Measurements from ENCODE around the gene RTRAF.

RTRAF gene

DNA sequence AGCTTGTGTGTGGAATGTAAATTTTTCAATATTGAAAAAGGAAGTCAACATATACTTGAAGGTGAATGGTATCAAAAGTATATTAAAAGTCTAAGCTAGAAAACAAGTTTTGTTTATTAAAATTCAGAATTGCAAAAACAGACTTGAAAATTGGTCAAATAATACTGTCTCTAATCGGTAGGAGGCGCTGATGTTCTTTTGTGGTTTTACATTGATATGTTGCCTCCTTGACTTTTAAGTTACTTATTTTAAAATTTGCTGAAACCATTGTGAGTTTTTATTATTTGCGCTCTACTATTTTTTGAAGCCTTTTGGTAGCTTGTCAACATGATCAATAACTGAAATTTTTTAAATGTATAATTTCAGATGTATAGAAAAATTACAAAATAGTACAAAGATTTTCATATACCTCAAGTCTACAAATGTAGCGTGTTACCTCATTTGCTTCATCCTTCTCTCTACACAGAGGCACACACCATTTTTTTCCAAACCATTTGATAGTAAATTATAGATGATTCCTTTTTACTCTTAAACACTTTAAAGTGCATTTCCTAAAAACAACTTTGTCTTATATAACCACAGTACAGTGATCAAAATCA is 6.9 kb downstream of the RTRAF start:
- peak; percentile 59 for DNase-seq

DNA sequence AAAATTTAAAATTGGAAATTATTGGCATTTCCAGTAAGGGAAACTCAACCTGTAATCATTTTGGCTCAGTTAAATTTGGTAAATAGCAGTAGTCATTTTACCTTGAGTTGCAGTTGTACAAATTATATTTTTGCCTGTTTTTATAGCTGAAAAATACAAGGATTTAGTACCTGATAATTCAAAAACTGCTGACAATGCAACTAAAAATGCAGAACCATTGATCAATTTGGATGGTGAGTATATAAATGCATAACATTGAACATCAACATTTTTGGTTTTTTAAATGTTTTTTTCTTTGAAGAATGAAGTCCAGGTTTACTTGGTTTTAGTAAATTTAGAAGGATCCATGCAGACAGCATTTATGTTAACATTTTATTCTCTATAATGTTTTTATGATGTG is 9.0 kb downstream of the RTRAF start:
- DNase-seq: no peak

DNA sequence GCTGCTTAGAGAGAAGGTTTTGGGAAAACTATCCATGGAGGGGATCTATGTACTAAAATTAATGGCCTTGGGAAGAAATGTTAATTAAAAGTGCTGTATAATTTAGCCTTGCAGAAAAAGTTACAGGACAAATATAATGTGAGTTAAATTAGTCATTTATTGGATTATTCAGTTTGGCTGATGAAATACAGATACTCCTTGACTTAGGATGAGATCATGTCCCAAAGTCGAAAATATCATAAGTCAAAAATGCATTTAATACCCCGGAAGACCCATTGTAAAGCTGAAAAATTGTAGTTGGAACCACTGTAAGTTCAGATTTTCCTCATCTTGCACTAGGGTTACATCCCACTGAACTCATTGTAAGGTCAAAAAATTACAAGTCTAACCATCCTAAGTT is 9.7 kb downstream of the RTRAF start:
- no peak for DNase-seq

DNA sequence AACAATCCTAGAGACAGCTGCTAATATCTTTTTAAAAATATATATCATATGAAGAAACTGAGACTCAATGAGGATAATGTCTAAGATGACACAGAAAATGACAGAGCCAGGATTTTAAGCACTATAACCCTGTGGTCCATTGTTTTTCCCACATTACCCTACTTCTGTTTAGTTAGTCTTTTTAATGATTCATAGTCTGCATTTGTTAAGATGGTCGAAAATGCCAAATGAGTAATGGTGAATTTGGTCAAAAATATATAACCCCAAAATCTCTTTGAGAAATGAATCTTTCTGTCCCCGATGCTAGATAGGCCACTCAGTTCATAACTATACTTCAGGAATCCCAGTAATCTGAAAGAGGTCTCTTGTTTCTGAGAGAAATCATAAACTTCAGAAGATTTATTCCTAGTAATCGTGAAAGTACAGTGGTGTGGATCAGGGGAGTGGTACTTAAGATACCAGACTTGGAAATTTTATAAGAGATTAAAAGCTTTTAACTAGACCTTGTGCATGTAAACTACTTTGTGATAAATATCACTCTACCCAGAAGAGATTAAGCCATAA is 10.8 kb downstream of the RTRAF start:
- DNase-seq: no peak

DNA sequence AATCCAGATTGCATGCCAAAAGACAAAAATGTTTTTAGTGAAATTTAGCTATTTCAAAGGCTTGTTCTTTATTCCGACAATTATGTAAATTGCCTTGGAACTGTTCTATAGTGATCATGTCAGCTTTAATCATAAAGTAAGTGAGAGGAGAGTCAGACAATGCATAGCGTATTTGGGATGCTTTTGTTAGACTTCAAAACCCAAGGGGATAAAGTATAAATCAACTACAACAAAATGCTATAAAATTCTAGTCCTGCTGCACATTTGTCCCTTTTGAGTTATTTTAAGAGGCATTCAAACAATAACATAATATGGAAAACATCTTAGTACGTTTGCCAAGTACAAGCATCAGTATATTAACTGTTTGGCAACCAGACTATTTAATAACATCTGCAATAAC is 11.3 kb downstream of the RTRAF start:
- DNase-seq: no peak

DNA sequence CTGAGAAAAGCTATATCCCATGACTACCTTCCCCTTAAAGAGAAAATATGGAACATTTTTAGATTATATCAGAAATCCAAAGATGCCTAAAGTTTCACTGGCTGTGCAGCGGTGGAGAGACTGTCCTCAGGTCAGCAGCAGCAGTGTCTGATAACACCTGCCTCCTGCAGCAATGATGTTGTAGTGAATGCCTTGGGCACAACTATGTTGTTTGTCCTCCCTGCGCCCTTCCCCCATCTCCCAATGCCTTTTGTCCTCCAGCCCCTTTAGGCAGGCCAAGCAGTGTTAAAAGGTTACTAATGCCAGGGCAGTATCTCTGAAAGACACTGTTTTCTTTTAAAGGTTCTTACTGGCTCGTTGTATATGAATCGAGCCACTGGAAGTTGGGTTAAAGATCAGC is 13.2 kb downstream of the RTRAF start:
- DNase-seq: no peak

DNA sequence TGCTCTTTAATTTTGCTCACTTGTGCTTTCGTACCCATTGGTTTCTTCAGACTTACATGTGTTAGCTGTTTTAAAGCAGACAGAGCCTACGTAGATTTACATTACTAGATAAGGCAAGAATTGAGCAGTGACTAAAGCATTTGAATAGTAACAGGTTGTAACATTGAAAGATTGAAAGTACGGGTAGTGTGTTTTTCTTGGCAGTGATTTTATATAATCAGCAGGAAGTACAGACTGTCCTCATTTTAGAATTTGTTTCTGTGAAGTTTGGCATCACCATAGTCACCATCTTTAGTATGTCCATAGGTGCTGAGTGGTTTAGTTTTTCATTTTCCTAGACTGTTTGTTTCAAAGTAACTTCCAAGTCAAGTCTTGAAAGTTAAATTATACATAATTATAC is 14.0 kb downstream of the RTRAF start:
- DNase-seq: no peak

DNA sequence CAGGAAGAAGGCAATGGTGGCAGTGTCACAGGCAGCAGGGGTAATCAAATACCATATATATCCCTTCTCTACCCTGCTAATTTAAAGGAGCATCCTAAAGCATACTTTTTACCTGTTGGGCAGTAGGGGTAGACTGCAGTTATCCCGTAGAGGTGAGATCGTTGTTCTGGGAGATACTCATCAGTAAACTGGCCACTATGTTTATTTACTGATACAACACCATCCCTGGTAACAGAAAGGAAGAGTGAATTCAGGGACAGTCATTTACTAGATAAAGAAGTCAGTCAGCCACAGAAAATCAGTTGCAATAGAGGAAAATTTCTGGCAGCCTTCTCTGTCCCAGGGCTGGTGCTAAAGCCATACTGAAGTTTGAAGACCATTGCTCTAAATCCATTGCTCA is 16.3 kb downstream of the RTRAF start:
- no peak for DNase-seq

DNA sequence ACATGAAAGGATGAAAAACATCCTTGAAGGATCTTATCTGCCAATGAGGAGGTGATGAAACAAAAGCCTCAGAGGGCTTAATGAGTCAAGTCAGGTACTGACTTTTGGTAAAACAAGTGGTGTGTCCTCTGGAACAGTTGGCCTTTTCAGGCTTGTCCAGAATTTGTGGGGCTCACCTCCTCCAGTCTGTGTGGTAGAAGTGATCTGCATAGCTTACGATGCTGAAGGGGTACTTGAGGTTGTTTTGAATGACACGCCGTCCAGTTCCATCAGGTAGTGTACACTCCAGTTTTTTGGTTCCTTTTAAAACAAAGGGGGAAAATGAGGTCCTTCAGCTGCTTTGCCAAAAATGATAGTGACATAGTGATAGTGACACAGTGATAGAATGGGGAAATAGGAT is 17.0 kb downstream of the RTRAF start:
- DNase-seq: no peak

DNA sequence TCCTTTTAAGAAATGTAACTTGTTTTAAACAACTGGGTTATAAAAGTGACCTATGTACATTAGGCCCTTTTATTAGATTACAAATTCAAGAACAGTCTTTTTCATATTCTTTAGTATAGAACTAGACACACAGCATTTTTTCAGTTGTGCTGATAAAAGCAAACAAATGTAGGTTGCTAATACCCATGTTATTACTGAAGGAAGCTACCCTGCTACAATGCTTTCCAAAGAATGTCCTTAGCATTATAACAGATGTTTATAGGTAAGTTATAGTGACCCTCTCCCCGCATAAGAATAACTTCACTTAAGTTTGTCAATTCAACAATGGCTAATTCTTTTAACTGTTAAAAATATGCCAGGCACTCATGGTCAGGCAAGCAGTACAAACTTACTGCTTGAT is 17.9 kb downstream of the RTRAF start:
- DNase-seq: no peak

DNA sequence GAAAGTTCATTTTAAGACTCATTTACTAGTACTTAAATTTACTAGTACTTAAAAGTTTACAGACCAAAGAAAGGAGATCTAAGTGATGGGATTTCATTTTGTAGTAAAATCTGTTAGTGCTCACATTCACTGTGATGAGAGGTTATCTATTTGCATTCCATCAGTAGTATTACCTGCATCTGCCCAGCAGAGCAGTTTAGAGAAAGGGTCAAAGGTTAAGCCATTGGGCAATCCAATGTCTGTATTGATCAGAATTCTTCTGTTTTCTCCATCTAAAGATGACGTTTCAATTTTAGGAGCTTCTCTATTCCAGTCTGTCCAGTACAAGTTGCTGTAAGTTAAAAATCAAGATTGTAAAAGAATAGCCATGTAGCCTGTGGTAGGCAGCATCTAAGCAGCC is 18.3 kb downstream of the RTRAF start:
- DNase-seq: no peak

DNA sequence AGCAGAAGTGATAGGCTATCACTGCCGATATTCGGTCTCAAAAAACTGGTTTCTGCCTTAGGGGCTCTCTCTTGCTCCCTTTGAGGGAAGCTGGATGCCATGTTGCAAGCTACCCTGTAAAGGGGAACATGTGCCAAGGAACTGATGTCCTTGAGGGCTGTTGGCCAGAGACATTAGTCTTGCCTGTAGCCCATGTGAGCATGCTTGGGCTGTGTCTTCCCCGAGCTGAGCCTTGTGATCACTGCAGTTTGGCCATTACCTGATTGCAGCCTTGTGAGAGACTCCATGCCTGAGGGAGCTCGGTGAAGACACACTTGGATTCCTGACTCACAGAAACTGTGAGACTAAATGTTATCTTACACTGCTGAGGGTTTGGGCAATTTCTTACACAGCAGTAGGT is 18.8 kb downstream of the RTRAF start:
- DNase-seq: no peak

DNA sequence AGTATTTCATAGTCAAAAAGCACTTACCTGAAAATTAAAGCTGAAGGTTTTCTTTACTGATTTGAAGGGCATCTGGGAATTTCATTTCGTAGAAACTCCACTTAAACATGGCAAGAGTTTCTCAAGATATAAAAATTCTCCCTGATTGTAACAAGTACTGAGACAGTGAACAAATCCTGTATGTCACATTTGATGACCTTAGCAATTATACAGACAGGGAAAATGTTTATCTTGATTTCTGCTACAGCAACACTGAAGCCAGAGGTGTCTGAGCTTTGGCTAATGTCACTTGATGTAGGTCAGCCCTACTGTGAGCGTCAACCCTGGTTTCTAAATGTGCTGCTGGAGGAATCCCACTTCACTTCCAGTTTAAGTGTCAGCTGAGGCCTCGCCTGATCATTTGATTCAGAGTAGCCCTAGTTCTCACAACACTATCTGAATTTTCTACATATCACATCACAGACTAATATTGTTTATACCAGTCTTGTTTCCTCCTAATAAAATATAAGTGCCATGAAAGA is 20.9 kb downstream of the RTRAF start:
- DNase-seq: no peak

DNA sequence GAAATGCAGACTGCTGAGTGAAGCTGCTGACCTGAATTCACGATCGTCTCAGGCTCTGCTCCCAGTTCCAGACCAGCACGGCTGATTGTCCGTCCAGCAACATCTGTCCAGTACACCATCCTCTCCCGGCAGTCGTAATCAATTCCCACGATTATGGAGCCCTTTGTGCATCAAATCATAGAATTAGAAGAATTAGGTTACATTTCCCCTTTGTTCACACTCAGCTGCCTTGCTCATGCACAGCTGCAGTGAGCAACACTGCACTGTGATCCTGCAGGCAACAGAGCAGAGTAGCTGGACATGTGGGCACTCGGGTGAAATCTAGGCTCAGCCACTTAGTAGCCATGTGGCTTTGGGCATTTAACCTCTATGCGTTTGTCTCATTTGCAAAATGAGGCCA is 22.2 kb downstream of the RTRAF start:
- no peak for DNase-seq

DNA sequence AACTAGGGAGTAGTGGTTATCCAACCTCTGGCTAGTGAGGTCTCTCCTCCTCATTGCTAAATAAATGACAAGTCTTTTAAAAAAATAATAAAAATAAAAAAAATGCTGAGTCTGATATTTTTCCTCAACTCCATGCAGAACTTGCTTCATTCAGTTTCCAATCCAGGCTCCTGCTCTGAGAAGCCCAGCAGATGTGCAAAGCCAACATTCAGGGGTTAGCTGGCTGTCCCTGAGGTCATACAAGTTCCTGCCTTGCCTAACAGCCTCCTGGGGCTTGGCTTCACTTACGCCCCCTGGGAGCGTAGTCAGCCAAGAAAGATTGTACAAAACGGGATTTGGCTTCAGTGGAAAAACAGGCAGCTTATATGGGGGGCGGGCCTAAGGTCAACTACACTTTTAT is 23.3 kb downstream of the RTRAF start:
- no peak for DNase-seq

DNA sequence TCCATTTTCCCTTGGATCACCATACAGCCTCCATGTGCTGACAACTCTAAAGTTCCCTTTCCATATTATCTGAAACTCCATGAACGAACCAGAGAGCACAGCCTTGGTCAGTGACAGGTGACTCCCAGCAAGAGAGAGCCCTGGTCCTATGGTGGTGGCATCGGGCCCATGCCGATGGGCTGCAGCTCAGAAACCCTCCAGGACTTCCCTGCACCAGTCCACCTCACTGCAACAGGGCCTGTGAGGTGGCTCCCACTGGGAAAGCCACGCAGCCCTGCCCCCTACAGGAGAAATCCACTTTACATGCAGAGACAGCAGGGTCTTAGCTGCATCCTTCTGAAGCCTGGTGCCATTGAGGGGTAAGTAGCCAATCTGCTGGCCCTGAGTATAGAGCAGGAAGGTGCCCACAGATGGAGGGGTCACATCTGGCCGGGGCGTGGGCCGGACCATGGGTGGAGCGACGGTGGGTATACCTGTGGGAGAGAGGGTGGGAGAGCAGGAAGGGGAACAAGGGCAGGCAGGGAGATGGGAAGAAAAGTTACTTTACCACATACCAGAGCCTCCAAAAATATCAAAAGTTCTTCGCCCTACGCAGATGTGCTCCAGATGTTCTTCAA is 24.7 kb downstream of the RTRAF start:
- DNase-seq: no peak

DNA sequence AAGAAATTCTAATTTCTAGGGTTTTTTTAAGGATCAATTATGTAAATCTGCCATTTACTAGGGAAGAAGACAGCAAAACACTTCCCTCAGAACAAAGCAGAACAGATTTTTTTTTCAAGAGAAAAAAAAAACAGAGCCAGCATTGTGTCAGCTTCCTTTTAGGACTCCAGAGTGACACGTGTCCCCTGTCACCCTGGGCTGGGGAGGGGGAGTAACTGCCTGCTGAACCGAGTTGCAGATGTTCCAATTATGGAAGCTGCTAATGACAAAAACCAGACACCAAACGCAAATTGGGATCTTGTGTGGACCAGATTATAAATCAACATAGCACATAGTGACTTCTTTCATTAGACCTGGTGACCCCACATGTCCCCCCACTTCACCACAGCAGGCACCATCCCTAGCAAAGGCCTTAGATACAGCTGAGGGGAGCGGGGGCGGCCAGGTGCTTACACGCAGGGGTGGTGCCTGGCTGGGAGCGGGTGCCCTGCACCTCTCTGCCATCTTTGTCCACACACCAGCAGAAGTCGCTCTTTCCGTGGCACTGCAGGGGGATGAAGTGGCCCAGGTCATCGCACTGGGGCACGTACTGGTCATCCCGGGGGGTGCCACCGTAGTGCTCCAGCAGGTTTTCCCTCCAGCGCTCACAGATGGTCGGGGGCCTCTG is 25.4 kb downstream of the RTRAF start:
- no peak for DNase-seq

DNA sequence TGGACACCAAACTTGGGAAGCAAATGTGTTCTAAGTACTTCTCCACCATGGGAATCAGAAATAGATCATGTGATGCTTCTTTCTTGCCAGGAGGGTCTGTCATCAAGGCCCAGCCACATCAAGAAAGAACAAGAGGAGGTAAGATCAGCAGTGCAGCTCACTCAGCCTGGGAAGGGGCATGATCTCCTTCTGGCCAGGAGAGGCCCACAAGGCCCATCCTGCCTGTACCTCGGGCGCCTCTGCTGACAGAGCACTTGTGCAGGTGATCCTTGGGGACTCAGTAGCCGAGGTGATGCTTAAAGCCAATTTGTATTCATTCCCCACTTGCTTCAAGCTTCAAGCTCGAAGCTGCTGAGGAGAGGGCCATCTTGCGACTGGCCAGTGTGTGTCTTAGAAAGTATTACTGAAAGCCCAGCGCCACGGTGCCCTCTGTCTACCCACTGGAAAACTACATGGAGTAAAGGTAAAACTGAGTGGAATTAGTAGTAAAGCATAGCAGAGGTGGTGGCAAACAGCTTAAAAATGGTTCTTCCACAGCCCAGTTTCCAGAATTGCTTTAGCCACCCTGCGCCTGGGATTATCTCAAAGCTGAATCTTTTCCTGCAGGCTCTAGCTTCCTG is 26.2 kb downstream of the RTRAF start:
- DNase-seq: no peak

DNA sequence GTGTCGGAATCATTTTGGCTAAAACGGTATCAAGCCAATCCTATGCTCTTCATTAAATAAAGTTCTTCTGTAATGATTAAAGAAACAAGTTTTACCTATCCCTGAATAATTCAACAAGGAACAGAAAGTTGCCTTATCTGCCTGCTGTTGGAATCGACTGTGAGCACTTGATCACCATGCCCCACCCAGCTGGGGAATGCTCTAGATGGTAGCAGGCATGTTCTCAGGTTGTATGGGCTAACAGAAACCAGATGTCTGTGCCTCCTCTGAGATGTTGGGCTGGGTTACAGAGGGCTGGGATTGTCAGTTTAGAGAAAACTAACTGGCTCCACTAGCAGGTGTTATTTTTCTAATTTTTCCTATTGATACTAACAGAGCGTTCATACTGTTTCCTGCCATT is 28.9 kb downstream of the RTRAF start:
- no peak for DNase-seq

DNA sequence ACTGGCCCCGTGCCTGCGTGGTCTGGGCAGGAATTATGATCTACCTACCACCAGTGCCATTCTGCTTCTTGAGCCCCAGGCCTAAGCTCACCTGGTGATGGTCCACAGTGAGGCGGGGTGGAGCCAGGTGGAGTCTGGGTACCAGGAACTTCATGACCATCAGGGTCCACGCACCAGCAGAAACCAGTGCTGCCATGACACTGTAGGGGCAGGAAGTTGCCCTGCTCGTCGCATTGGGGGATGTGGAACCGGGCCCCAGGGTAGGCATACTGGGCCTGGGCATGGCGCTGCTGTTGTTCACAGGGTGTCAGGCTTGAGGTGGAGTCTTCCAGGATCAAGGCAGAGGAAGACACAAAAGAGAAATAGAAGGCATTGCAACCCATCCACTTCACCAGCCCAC is 29.6 kb downstream of the RTRAF start:
- no peak for DNase-seq

DNA sequence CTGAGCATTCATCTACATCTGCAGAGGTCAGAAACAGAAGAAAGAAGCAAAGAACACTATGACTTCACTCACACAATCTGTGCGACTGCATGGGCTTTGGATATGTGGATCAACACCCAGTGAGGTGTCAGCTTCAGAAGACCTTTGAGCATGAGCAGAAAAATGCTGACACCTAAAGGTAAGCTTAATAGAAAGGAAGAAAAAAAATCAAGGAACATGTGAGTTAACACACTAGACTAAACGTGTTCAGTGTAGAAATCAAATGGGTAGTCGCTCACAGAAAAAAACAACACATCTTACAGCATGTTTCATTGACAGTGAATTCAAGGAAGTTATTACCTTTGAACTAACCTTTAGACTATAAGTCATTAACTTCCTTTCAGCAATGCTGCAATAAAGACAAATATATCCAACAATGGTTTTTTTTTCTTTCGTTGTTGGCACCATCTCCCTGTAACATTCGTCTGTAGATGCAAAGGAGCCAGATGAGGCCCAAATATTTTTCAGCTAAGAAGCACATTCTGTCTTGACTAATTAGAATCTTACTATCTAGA is 30.9 kb downstream of the RTRAF start:
- no peak for DNase-seq

DNA sequence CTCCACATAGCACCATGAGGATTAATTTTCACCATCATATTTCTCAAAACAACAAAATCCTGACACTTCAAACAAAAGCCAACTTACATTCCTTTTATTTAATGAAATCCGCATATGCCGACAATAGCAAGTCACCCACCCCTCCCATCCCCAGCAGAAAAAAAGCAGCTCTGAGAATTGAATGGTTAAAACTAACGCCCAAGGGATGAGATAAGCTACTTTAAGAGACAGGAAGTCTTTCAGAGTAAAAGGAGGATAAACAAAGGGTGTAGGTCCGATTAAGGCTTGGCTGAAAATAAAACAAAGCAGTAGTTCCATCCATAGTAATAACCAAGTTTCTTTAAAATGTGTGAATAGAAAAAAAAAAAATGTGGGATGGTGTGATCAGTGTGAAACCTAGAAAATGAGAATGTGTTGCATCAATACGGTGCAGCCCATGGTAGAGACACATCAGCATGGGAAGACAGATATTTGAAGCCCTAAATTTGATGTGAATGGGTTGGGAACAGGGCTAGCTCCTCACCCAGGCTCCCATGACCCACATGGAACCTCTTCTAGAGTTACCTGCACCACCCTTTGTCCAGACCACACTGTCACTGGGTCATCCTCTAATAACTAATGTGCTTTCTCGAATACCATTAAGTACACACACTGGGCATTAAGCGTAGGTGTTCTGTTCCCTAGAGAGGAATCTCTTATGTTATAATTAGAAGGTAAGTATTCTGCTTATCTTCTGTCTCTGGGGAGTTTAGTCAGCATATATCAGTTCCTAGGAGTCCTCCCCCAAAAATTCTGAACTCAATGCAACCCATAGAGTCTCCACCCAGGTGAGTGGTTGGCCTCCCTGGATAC is 31.7 kb downstream of the RTRAF start:
- no peak for DNase-seq
